GM18951 (cell line): ENCODE results near the gene CBFA2T3.

Experiments used
- POLR2A ChIP-seq: IDR thresholded peaks from 4 replicates; pipeline ENCODE4 v1.6.1; 2011; ENCODE audit warnings: mild to moderate bottlenecking; ENCODE audit not compliant: insufficient read length, insufficient read depth; ENCODE audit errors: extremely low read depth
- in situ Hi-C: fragments of 300-500 bp; cut with MboI; formaldehyde crosslinking; loops from one replicate; pipeline ENCODE4 v1.12.0; 2022; ENCODE audit warnings: low sequenced_read_pairs, mixed read lengths, inconsistent platforms; ENCODE audit not compliant: unreplicated experiment

The CBFA2T3 gene

GRCh38 chr16:88928405-88929090 is 48.5 kb downstream of the CBFA2T3 start:
- in situ Hi-C loops = loop anchor here (25.0 kb wide), 1 partner anchor 234 kb away; the partner anchor contains the start of gene CDH15
- TF ChIP-seq POLR2A = no peak

GRCh38 chr16:88927661-88928060 is 49.3 kb downstream of the CBFA2T3 start:
- TF ChIP-seq POLR2A = no peak
- in situ Hi-C loops = loop anchor here (25.0 kb wide), 1 partner anchor 235 kb away; the partner anchor contains the start of gene CDH15

GRCh38 chr16:88927010-88927409 is 50.0 kb downstream of the CBFA2T3 start:
- no peak for TF ChIP-seq POLR2A
- in situ Hi-C loops = loop anchor here (25.0 kb wide), 1 partner anchor 235 kb away; the partner anchor contains the start of gene CDH15

GRCh38 chr16:88926374-88926990 is 50.5 kb downstream of the CBFA2T3 start:
- no peak for TF ChIP-seq POLR2A
- in situ Hi-C loops = loop anchor here (25.0 kb wide), 1 partner anchor 236 kb away; the partner anchor contains the start of gene CDH15

GRCh38 chr16:88925540-88925887 is 51.5 kb downstream of the CBFA2T3 start:
- in situ Hi-C loops = loop anchor here (25.0 kb wide), 1 partner anchor 237 kb away; the partner anchor contains the start of gene CDH15
- TF ChIP-seq POLR2A = no peak

GRCh38 chr16:88924834-88925539 is 52.0 kb downstream of the CBFA2T3 start:
- in situ Hi-C loops = loop anchor here (25.0 kb wide), 1 partner anchor 237 kb away; the partner anchor contains the start of gene CDH15
- TF ChIP-seq POLR2A = no peak

GRCh38 chr16:88923926-88924833 is 52.8 kb downstream of the CBFA2T3 start:
- in situ Hi-C loops = no loop called here

GRCh38 chr16:88923450-88923849 is 53.6 kb downstream of the CBFA2T3 start:
- no peak for TF ChIP-seq POLR2A
- in situ Hi-C loops = no loop called here

More at GRCh38 chr16:88923926-88924833, 52.8 kb downstream of the CBFA2T3 start:
- TF ChIP-seq POLR2A = no peak

- no peak for TF ChIP-seq POLR2A
- in situ Hi-C loops = no loop called here
These were observed 54.1 kb downstream of the CBFA2T3 start for GRCh38 chr16:88922826-88923410.

- in situ Hi-C loops = no loop called here
- TF ChIP-seq POLR2A = no peak
These were observed 54.7 kb downstream of the CBFA2T3 start for GRCh38 chr16:88922114-88922825.

- no peak for TF ChIP-seq POLR2A
- in situ Hi-C loops = no loop called here
These were observed 55.4 kb downstream of the CBFA2T3 start for GRCh38 chr16:88921591-88921990.
